IMR-90 (cell line): ENCODE measurements around the gene SLC19A2. TPM values are rescaled to one million over a fixed set of nuclear protein-coding genes. Genes with fewer than 3 reads are reported as not detected.

Source experiments
- ATAC-seq: fragments of 200-7000 bp; cut with Tn5 transposase; 2 replicates; pipeline ENCODE4 v1.9.1; 2020; ENCODE audit warnings: low read depth, mild to moderate bottlenecking, moderate library complexity
- BruUV-seq: library from RNA; stranded (reverse); fragments of 400-500 nt; replicated peaks from 2 replicates; lab custom pipeline; 2021; lab: Mats Ljungman, UMichigan
- CTCF ChIA-PET: fragments of 300-600 bp; formaldehyde crosslinking; extraction: SDS; loops from one replicate; lab custom pipeline; 2021; ENCODE audit warnings: antibody characterized with exemption; lab: Yijun Ruan, JAX
- POLR2A ChIA-PET: fragments of 300-600 bp; sonication (Branson Sonifier 250); formaldehyde crosslinking; loops from one replicate; lab custom pipeline; 2022; ENCODE audit warnings: antibody characterized with exemption; ENCODE audit not compliant: unreplicated experiment; lab: Charles Lee
- DNase-seq: peaks from one replicate; pipeline ENCODE4 v3.0.0; 2013
- H2AFZ ChIP-seq: replicated peaks from 2 replicates; pipeline ENCODE3; 2013; ENCODE audit warnings: low read length, mild to moderate bottlenecking; ENCODE audit not compliant: poor library complexity
- H2AK5ac ChIP-seq: 2 replicates; pipeline ENCODE4 v1.6.1; 2013; ENCODE audit warnings: low read depth, low read length, inconsistent platforms
- H2AK9ac ChIP-seq: replicated peaks from 2 replicates; pipeline ENCODE3; 2013; ENCODE audit warnings: mild to moderate bottlenecking, low read depth, low read length, moderate library complexity; ENCODE audit not compliant: poor library complexity
- H2BK120ac ChIP-seq: 2 replicates; pipeline ENCODE4 v1.6.1; 2013; ENCODE audit warnings: low read depth, low read length, inconsistent platforms
- H2BK15ac ChIP-seq: 3 replicates; pipeline ENCODE4 v1.6.1; 2013; ENCODE audit warnings: low read depth, low read length, inconsistent platforms
- H2BK20ac ChIP-seq: 2 replicates; pipeline ENCODE4 v1.6.1; 2013; ENCODE audit warnings: low read depth, mild to moderate bottlenecking, inconsistent platforms, low read length, moderate library complexity
- H2BK5ac ChIP-seq: 2 replicates; pipeline ENCODE4 v1.6.1; 2013; ENCODE audit warnings: mild to moderate bottlenecking, low read depth, low read length, inconsistent platforms; ENCODE audit not compliant: poor library complexity, severe bottlenecking
- H3K14ac ChIP-seq: replicated peaks from 2 replicates; pipeline ENCODE4 v1.6.1; 2013; ENCODE audit warnings: low read depth, low read length, inconsistent platforms
- H3K18ac ChIP-seq: 2 replicates; pipeline ENCODE4 v1.6.1; 2013; ENCODE audit warnings: low read depth, low read length, control low read depth
- H3K23ac ChIP-seq: 2 replicates; pipeline ENCODE4 v1.6.1; 2013; ENCODE audit warnings: low read depth, low read length, inconsistent platforms
- H3K27ac ChIP-seq: 2 replicates; pipeline ENCODE4 v1.5.1; 2013; ENCODE audit warnings: mild to moderate bottlenecking, control low read depth, low read length; ENCODE audit not compliant: insufficient read depth
- H3K27me3 ChIP-seq: 2 replicates; pipeline ENCODE4 v1.6.1; 2013; ENCODE audit warnings: low read length; ENCODE audit not compliant: control insufficient read depth, insufficient read depth
- H3K36me3 ChIP-seq: 2 replicates; pipeline ENCODE4 v1.6.1; 2013; ENCODE audit warnings: low read length, mixed read lengths; ENCODE audit not compliant: control insufficient read depth, insufficient read depth
- H3K4ac ChIP-seq: 2 replicates; pipeline ENCODE4 v1.6.1; 2013; ENCODE audit warnings: low read depth, low read length, inconsistent platforms
- H3K4me1 ChIP-seq: 2 replicates; pipeline ENCODE4 v1.6.1; 2013; ENCODE audit warnings: low read length, mixed read lengths; ENCODE audit not compliant: control insufficient read depth, insufficient read depth
- H3K4me2 ChIP-seq: 2 replicates; pipeline ENCODE4 v1.6.1; 2013; ENCODE audit warnings: low read depth, mild to moderate bottlenecking, control low read depth, low read length, moderate library complexity
- H3K4me3 ChIP-seq: 2 replicates; pipeline ENCODE4 v1.5.1; 2013; ENCODE audit warnings: low read depth, mild to moderate bottlenecking, control low read depth, low read length, moderate library complexity; ENCODE audit not compliant: insufficient read depth
- H3K56ac ChIP-seq: 2 replicates; pipeline ENCODE4 v1.6.1; 2013; ENCODE audit warnings: low read length, inconsistent platforms; ENCODE audit not compliant: insufficient read depth; ENCODE audit errors: extremely low read depth
- H3K79me1 ChIP-seq, 2 experiments: 2 replicates each; pipeline ENCODE4 v1.6.1; 2013; ENCODE audit warnings: low read length in 2 of 2, inconsistent platforms in 1 of 2, low read depth in 1 of 2
- H3K9ac ChIP-seq: 2 replicates; pipeline ENCODE4 v1.6.1; 2013; ENCODE audit warnings: low read depth, low read length, control low read depth
- H3K9me1 ChIP-seq: 2 replicates; pipeline ENCODE4 v1.6.1; 2013; ENCODE audit warnings: low read length, inconsistent platforms; ENCODE audit not compliant: insufficient read depth
- H3K9me3 ChIP-seq: 2 replicates; pipeline ENCODE4 v1.6.1; 2013; ENCODE audit warnings: low read length; ENCODE audit not compliant: control insufficient read depth, insufficient read depth
- H4K20me1 ChIP-seq: 2 replicates; pipeline ENCODE4 v1.6.1; 2013; ENCODE audit warnings: low read length, inconsistent platforms; ENCODE audit not compliant: insufficient read depth
- H4K5ac ChIP-seq: 2 replicates; pipeline ENCODE4 v1.6.1; 2013; ENCODE audit warnings: mild to moderate bottlenecking, low read depth, low read length, control low read depth
- H4K8ac ChIP-seq, 2 experiments: 2 replicates each; pipeline ENCODE4 v1.6.1; 2013; ENCODE audit warnings: low read depth in 2 of 2, low read length in 2 of 2, control low read depth in 1 of 2, inconsistent platforms in 1 of 2
- H4K91ac ChIP-seq: 2 replicates; pipeline ENCODE4 v1.6.1; 2013; ENCODE audit warnings: low read depth, low read length, inconsistent platforms; ENCODE audit not compliant: insufficient read depth
- BHLHE40 ChIP-seq: fragments of 150-350 bp; IDR thresholded peaks from 2 replicates; pipeline ENCODE4 v1.6.1; 2016; ENCODE audit warnings: mild to moderate bottlenecking, low read depth, low read length
- CEBPB ChIP-seq: IDR thresholded peaks from 2 replicates; pipeline ENCODE4 v1.6.1; 2012; ENCODE audit warnings: low read depth, low read length, improper control_type of control experiment
- CHD1 ChIP-seq: IDR thresholded peaks from 2 replicates; pipeline ENCODE4 v1.6.1; 2012; ENCODE audit warnings: low read depth, low read length, improper control_type of control experiment
- CTCF ChIP-seq: conservative IDR thresholded peaks from 2 replicates; pipeline ENCODE4 v1.5.1; 2012; ENCODE audit warnings: mild to moderate bottlenecking, low read depth, low read length, improper control_type of control experiment
- POLR2A ChIP-seq: IDR thresholded peaks from 2 replicates; pipeline ENCODE4 v1.6.1; 2012; ENCODE audit warnings: mild to moderate bottlenecking, low read depth, low read length
- RAD21 ChIP-seq: IDR thresholded peaks from 2 replicates; pipeline ENCODE4 v1.6.1; 2012; ENCODE audit warnings: low read length, improper control_type of control experiment
- RCOR1 ChIP-seq: IDR thresholded peaks from 2 replicates; pipeline ENCODE4 v1.6.1; 2012; ENCODE audit warnings: mild to moderate bottlenecking, low read length, improper control_type of control experiment; ENCODE audit not compliant: insufficient replicate concordance
- SMC3 ChIP-seq: fragments of 150-350 bp; IDR thresholded peaks from 2 replicates; pipeline ENCODE4 v1.6.1; 2016; ENCODE audit warnings: low read depth, mild to moderate bottlenecking, antibody characterized with exemption, low read length, moderate library complexity
- USF2 ChIP-seq: fragments of 150-350 bp; IDR thresholded peaks from 2 replicates; pipeline ENCODE4 v1.6.1; 2017; ENCODE audit warnings: mild to moderate bottlenecking, antibody characterized with exemption, low read length, low read depth
- WGBS, 2 experiments: methylation state at CpG; one replicate each; pipeline versions ENCODE4 v1.1.5 to v1.1.7; 2013; ENCODE audit warnings: missing lambda C conversion rate in 2 of 2; ENCODE audit not compliant: insufficient read length in 1 of 2; ENCODE audit errors: extremely low coverage in 2 of 2; 5-methylcytosine and 5-hydroxymethylcytosine counted together
- dilution Hi-C: fragments of 300-500 bp; cut with HindIII; formaldehyde crosslinking; loops from one replicate; pipeline ENCODE4 v1.14.3; 2018; ENCODE audit warnings: low sequenced_read_pairs; ENCODE audit not compliant: unreplicated experiment
- in situ Hi-C: fragments of 300-500 bp; cut with MboI; formaldehyde crosslinking; loops from 3 replicates; pipeline ENCODE4 v1.14.3; 2019; ENCODE audit warnings: low sequenced_read_pairs, inconsistent platforms, mixed read lengths
- intact Hi-C: fragments of 100-400 bp; cut with micrococcal nuclease; formaldehyde crosslinking; loops from 2 replicates; pipeline ENCODE4 v1.10.0; 2022
- polyA plus RNA-seq, 3 experiments: library from polyadenylated mRNA; depleted of rRNA; stranded (reverse); fragments of >200 nt; gene quantifications; 2 replicates each; pipeline ENCODE4 v1.2.3, GENCODE V29; 2012; ENCODE audit warnings: low replicate concordance in 1 of 3
- total RNA-seq: library from RNA; depleted of rRNA; stranded (reverse); fragments of >200 nt; gene quantifications from 2 replicates; pipeline ENCODE4 v1.2.3, GENCODE V29; 2012
- TF ChIP-seq, protein P1 (sequence below): fragments of 150-350 bp; IDR thresholded peaks from 2 replicates; pipeline ENCODE4 v1.6.1; 2016; ENCODE audit warnings: low read depth, mild to moderate bottlenecking, low read length, moderate library complexity, borderline replicate concordance

Gene SLC19A2
- total and polyA plus RNA-seq, 2 of the 4 experiments (the other 2 are of a cell fraction): 3.6 to 5.2 TPM

- Histone ChIP-seq H3K9ac (no peak overlapping the region), H2AFZ (no peak overlapping the region), H4K8ac (no peak overlapping the region), H3K4me1 (no peaks in the 10 kb centered on the region), H3K56ac (no peak overlapping the region), H3K23ac (no peak overlapping the region), H3K9me1 (no peaks in the 10 kb centered on the region), H3K18ac (no peak overlapping the region), H3K79me1 (no peaks in the 10 kb centered on the region), H4K20me1 (no peaks in the 10 kb centered on the region), H2AK5ac (no peak overlapping the region), H2BK120ac (no peak overlapping the region), H4K5ac (no peak overlapping the region), H3K27me3 (no peaks in the 10 kb centered on the region), H4K91ac (no peak overlapping the region), H3K4ac (no peak overlapping the region), H3K27ac (no peak overlapping the region), H3K36me3 (no peaks in the 10 kb centered on the region), H3K14ac (no peak overlapping the region), H2BK15ac (no peak overlapping the region), H3K4me2 (no peak overlapping the region), H2BK5ac (no peak overlapping the region), H3K9me3 (no peaks in the 10 kb centered on the region), H2BK20ac (no peak overlapping the region), H2AK9ac (no peak overlapping the region), H3K4me3 (no peak overlapping the region)
- CTCF ChIA-PET: interaction anchor here (1.0 kb wide), 1 partner anchor 10 kb away, joined by 3 read pairs; no protein-coding TSS in a partner anchor
- intact Hi-C loops (loop anchor here (5.0 kb wide), 1 partner anchor 711 kb away; no protein-coding TSS in a partner anchor), dilution Hi-C loops (no loop called here), in situ Hi-C loops (no loop called here)
- POLR2A ChIA-PET: no interaction called here
- WGBS, 2 experiments: no CpG with 5 or more reads among the region's 1 CpG
- DNase-seq (no peak), ATAC-seq (no peak)
- no TSS peak for BruUV-seq
- no peak for TF ChIP-seq POLR2A
- TF ChIP-seq, protein P1, sequence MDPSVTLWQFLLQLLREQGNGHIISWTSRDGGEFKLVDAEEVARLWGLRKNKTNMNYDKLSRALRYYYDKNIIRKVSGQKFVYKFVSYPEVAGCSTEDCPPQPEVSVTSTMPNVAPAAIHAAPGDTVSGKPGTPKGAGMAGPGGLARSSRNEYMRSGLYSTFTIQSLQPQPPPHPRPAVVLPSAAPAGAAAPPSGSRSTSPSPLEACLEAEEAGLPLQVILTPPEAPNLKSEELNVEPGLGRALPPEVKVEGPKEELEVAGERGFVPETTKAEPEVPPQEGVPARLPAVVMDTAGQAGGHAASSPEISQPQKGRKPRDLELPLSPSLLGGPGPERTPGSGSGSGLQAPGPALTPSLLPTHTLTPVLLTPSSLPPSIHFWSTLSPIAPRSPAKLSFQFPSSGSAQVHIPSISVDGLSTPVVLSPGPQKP: no peak
- no peak for TF ChIP-seq USF2
- TF ChIP-seq RAD21: no peak
- TF ChIP-seq BHLHE40: no peak
- TF ChIP-seq SMC3: no peak
- TF ChIP-seq RCOR1: no peak
- TF ChIP-seq CTCF: no peak
- no peak for TF ChIP-seq CEBPB
- no peak for TF ChIP-seq CHD1
Observed at GRCh38 chr1:169521226-169521625, 35.5 kb upstream of the SLC19A2 start.
